ENCODE results near the gene CNTN4.

CNTN4 gene

DNA sequence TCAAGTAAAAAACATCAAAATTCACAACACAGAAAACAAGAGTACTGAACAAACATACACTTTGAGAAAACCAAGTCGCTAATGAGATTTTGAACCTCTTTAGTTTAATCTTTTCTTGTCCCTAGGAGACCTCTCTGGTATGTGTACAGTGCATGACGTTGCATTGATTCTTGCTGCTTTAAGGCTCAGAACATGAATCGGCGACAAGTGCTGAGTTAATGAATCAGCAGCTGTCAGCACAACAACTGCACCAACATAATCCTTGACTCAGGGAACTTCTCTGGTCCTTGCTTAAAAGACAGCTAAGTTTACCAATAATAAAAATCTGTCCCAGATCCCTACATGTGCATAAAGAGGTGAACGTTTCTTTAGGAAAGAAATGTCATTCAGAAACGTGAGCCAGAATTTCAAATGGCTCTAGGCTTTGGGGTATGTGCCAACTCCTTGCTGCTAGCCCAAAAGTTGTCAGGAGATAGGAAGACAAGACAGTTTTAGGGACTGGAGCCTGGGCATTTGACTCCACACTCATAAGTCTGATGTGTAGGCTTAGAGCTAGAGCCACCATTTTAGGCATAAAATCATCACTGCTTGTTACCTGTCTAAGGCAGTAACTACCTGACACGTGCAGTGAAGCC, 924.6 kb downstream of the CNTN4 start:
- peaks cover 6% of the 10 kb centered on the region for H3K4me1 Mint-ChIP-seq
- ATAC-seq: no peak
- DNase-seq: no peak
- no peaks in the 10 kb centered on the region for H3K36me3 Mint-ChIP-seq (ENCODE audit: low read depth)
- no peak overlapping the region for H3K27ac Mint-ChIP-seq
- no peaks in the 10 kb centered on the region for H3K9me3 Mint-ChIP-seq
- H3K4me3 Mint-ChIP-seq: no peak overlapping the region
- H3K27me3 Mint-ChIP-seq: peaks cover 2% of the 10 kb centered on the region

DNA sequence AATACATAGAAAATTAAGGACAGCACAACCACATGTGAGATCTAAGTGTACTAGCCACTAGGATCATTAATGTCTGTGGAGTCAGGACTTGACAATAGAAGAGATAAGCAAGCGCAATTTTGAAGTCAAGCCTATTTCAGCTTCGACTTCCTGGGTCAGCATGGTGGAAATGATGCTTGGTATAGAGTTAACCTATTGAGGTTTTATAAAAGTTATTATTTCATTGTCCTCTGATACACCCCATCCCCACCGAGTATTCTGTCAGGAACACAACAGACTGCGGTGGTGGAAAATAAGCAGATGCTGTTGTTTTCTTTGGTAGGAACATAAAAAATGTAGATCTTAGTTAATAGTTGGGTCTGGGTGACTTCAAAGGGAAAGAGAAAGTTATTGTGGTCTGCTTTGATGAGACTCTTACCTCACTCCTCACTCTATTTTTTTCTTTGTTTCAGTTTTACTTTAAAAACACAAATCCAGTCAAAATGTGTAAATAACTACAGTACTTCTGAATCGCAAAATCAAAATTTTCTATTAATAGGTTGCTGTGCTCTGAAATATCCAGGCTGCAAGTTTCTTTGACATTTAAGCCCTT, 929.4 kb downstream of the CNTN4 start:
- H3K9me3 Mint-ChIP-seq: no peaks in the 10 kb centered on the region
- no peaks in the 10 kb centered on the region for H3K27me3 Mint-ChIP-seq
- no peaks in the 10 kb centered on the region for H3K36me3 Mint-ChIP-seq (ENCODE audit: low read depth)
- no peak for DNase-seq
- peak overlapping the region; percentile 29 for H3K27ac Mint-ChIP-seq
- H3K4me1 Mint-ChIP-seq: peaks cover 9% of the 10 kb centered on the region
- H3K4me3 Mint-ChIP-seq: no peak overlapping the region
- ATAC-seq: no peak

DNA sequence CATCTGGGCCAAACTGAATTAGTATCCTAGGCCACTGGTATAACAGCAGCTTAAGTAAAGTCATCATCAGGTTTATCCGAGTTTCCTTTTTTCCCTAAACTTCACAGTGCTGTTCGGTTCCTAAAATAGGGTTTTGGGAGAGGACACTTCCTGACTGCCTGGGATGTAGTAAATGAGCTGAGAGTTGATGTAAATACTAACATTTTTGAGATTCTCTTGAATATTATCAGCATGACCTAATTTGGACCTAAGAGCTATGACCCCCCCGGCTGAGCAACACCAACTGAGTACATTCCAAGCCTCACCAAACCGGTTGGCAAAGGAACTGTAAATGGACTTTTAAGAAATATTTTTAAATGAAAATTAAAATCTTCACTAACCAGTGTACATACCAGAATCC, 932.7 kb downstream of the CNTN4 start:
- Mint-ChIP-seq H3K4me1 (peaks cover 9% of the 10 kb centered on the region), H3K4me3 (no peak overlapping the region), H3K9me3 (no peaks in the 10 kb centered on the region), H3K36me3 (ENCODE audit: low read depth) (no peaks in the 10 kb centered on the region), H3K27ac (no peak overlapping the region), H3K27me3 (peaks cover 3% of the 10 kb centered on the region)
- no peak for ATAC-seq
- no peak for DNase-seq

DNA sequence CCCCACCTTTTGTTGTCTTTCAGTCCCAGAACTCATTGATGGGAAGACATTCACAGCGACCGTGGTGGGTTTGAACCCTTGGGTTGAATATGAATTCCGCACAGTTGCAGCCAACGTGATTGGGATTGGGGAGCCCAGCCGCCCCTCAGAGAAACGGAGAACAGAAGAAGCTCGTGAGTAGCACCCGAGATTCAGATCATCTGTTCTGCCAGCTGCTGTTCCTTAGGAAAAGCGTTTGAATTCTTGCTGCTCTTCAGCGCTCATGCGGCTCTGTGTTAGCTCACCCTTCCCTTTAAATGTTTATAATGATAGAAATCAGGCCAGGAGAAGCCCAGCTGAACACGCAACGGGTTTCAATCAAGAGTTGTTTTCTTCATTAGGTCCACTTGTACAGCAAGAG, 938.5 kb downstream of the CNTN4 start:
- peaks cover 3% of the 10 kb centered on the region for H3K27me3 Mint-ChIP-seq
- no peaks in the 10 kb centered on the region for H3K36me3 Mint-ChIP-seq (ENCODE audit: low read depth)
- ATAC-seq: no peak

DNA sequence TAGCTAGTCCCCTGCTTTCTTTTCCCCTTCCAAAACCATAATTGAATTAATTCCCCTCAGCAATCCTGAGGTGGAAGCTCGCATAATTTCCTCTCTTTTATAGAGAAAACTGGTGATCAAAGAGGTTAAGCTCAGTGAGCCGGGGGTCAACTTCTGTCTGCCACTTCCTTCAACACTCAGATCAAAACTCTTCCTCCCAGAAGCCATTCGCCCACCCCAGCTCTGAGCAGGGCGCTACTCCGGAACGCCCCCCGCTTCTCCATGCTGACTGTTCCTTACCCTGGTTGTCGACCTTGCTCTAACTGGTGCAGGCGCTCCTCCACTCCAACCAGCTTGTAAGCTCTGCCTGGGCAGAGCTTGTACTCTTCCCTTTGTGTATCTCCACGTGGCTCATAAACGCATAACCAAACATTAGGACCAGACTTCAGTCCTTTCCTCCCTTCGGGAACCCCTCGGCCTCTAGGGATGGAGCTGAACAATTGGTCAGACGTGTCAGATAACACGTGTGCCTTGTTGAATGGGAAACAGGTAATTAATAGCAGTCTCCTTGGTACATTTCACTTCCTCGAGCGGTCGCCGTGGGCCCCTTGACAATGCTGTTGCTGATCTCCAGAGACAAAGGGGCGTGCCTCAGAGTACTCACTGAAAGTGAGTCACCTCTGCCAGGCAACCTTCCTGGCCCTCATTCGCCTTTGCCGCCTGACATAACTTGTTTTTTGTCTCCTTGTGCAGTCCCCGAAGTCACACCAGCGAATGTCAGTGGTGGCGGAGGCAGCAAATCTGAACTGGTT, 939.7 kb downstream of the CNTN4 start:
- no peaks in the 10 kb centered on the region for H3K9me3 Mint-ChIP-seq
- ATAC-seq: no peak

More for the DNA sequence above, 938.5 kb downstream of the CNTN4 start:
- Mint-ChIP-seq H3K4me3 (no peak overlapping the region), H3K27ac (no peak overlapping the region), H3K9me3 (no peaks in the 10 kb centered on the region), H3K4me1 (no peaks in the 10 kb centered on the region)
- no peak for DNase-seq

DNA sequence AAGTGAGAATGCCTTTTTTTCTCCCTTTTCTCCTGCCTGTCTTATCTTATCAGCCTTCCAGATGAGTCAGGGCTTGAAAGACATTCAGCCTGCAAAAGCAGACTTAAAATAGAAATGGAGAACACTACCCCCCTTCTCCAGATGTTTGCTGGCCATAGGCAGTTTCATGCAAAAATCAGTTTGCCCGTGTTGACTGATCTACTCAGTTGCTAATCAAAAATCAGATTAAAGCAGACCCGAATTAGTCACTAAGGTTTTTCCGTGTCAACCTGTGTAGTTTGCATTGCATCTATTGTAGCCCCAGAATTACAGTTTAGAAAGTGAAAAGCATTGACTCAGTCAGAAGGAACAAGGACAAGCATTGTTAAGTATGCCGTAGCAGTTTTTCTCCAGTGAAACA, 955.3 kb downstream of the CNTN4 start:
- Mint-ChIP-seq H3K27me3 (no peaks in the 10 kb centered on the region), H3K4me3 (no peak overlapping the region), H3K4me1 (no peaks in the 10 kb centered on the region), H3K9me3 (no peaks in the 10 kb centered on the region), H3K36me3 (ENCODE audit: low read depth) (no peaks in the 10 kb centered on the region), H3K27ac (no peak overlapping the region)
- DNase-seq: no peak
- ATAC-seq: peak; percentile 49

More for the DNA sequence above, 939.7 kb downstream of the CNTN4 start:
- H3K27ac Mint-ChIP-seq: no peak overlapping the region
- peaks cover 3% of the 10 kb centered on the region for H3K27me3 Mint-ChIP-seq
- no peak for DNase-seq
- H3K4me3 Mint-ChIP-seq: no peak overlapping the region
- no peaks in the 10 kb centered on the region for H3K36me3 Mint-ChIP-seq (ENCODE audit: low read depth)
- H3K4me1 Mint-ChIP-seq: no peaks in the 10 kb centered on the region

DNA sequence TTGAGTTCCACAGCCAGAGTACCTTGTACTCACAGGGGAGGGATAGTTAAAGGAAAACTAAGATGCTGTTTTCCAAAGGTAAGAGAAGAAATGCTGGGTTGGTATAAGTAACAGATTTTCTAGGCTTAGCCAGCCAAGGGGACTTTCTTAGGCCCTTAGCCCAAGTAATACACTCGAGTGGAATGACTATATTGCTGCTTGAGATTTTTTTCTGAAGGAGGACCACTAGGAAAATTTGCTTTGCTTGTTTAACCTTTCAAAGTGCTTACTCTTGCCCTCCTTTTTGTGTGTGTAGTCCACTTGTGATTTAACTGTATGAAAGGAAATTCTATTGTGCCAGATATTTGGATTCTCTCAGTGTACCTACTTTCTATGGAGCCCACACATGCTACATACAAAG, 961.0 kb downstream of the CNTN4 start:
- no peaks in the 10 kb centered on the region for H3K9me3 Mint-ChIP-seq
- no peaks in the 10 kb centered on the region for H3K4me1 Mint-ChIP-seq
- no peaks in the 10 kb centered on the region for H3K36me3 Mint-ChIP-seq (ENCODE audit: low read depth)
- no peak overlapping the region for H3K4me3 Mint-ChIP-seq
- DNase-seq (no peak), ATAC-seq (no peak)
- no peak overlapping the region for H3K27ac Mint-ChIP-seq
- H3K27me3 Mint-ChIP-seq: no peaks in the 10 kb centered on the region

DNA sequence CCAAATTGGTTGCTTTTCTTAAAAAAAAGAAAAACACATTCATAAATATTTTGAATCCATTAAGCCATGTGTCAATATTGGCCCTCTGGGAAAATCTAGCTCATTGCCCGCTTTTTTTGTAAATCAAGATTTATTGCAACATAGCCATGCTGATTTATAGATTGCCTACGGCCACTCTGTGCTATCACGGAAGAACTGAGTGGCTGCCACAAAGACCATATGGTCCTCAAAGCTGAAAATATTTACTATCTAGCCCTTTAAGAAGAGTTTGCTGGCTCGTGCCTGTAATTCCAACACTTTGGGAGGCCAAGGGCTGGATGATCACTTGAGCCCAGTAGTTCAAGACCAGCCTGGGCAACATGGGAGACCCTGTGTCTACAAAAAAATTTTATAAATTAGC, 965.6 kb downstream of the CNTN4 start:
- H3K4me1 Mint-ChIP-seq: no peaks in the 10 kb centered on the region
- H3K9me3 Mint-ChIP-seq: no peaks in the 10 kb centered on the region
- H3K27ac Mint-ChIP-seq: no peak overlapping the region
- no peak for ATAC-seq
- no peak overlapping the region for H3K4me3 Mint-ChIP-seq
- H3K36me3 Mint-ChIP-seq (ENCODE audit: low read depth): no peaks in the 10 kb centered on the region
- no peaks in the 10 kb centered on the region for H3K27me3 Mint-ChIP-seq
- DNase-seq: no peak

DNA sequence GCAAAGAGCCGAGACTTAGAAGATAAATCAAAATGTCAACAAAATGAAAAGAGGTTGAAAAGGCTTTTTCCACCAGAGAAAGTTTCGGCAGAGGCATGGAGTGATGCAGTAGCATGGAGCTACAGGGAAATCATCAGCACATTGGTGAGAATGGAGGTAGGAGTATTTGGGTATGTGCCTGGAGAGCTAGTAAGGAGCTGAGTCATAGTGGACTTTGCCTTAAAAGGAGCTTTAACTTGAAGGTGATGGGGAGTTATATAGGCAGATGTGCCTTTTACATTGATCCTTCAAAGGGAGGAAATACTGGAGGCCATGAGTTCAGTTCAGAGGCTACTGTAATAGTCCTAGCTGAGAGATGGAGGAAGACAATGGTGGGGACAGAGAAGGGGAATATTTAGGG, 967.2 kb downstream of the CNTN4 start:
- Mint-ChIP-seq H3K36me3 (ENCODE audit: low read depth) (no peaks in the 10 kb centered on the region), H3K27me3 (no peaks in the 10 kb centered on the region), H3K27ac (no peak overlapping the region), H3K4me1 (no peaks in the 10 kb centered on the region), H3K4me3 (no peak overlapping the region), H3K9me3 (no peaks in the 10 kb centered on the region)
- no peak for DNase-seq
- ATAC-seq: no peak

DNA sequence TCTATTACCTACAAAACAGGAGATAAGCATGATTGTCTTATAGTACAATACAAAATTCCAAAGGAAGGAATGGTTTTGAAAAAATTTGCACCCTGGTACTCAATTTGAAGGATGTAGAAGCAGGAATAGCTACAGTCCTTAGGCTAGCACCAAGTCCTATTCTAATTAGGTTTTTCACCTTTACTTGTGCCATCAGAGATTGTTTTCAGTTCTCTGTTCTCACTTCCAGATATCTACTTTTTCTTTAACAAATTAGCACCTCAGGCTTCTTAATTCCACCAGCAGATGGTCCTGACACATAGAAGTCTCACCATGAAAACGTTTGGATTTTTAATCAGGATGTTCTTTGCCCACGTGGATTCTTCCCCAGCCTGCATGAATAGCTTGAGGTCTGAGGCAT, 967.7 kb downstream of the CNTN4 start:
- H3K9me3 Mint-ChIP-seq: no peaks in the 10 kb centered on the region
- H3K4me3 Mint-ChIP-seq: no peak overlapping the region
- H3K27me3 Mint-ChIP-seq: no peaks in the 10 kb centered on the region
- DNase-seq (no peak), ATAC-seq (no peak)
- H3K27ac Mint-ChIP-seq: no peak overlapping the region
- H3K4me1 Mint-ChIP-seq: no peaks in the 10 kb centered on the region
- no peaks in the 10 kb centered on the region for H3K36me3 Mint-ChIP-seq (ENCODE audit: low read depth)

DNA sequence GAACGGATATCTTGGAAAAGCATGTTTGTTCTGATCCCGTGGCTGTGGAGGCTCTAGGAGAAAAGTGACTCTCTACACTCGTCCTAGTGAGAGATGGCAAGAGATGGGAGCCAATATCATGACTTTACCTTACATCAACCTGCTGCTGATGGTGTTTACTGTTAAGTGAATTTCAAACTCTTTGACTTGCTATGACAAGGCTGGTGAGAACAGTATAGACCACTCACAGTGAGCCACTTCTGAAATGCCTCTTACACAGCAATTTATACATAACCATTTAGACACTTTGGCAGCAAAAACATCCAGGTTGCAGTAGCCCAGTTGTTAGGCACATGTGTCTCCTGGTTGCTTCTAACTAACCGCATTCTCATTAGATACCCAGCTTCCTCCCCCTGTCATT, 968.2 kb downstream of the CNTN4 start:
- H3K27ac Mint-ChIP-seq: no peak overlapping the region
- H3K4me3 Mint-ChIP-seq: no peak overlapping the region
- H3K4me1 Mint-ChIP-seq: no peaks in the 10 kb centered on the region
- DNase-seq (no peak), ATAC-seq (no peak)
- H3K36me3 Mint-ChIP-seq (ENCODE audit: low read depth): no peaks in the 10 kb centered on the region
- no peaks in the 10 kb centered on the region for H3K27me3 Mint-ChIP-seq
- no peaks in the 10 kb centered on the region for H3K9me3 Mint-ChIP-seq

DNA sequence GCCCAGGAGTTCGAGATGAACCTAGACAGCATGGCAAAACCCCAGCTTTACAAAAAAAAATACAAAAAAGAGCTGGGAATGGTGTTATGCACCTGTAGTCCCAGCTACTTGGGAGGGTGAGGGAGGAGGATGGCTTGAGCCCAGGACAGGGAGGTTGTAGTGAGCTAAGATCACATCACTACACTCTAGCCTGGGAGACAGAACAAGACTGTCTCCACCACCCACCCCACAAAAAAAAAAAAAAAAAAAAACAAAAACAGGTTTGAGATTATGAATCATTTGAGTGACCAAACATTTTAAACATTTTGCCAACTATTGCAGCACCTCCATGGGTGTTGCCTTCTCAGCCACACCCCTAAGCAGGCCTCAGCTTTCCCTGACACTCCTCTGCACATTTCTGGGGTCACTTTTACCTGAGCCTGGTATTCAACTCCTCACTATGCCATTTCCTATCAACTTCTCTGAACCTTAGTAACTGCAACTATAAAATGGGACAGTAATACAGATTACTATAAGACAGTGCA, 969.8 kb downstream of the CNTN4 start:
- ATAC-seq (no peak), DNase-seq (no peak)
- H3K4me3 Mint-ChIP-seq: no peak overlapping the region
- no peaks in the 10 kb centered on the region for H3K27me3 Mint-ChIP-seq
- no peaks in the 10 kb centered on the region for H3K36me3 Mint-ChIP-seq (ENCODE audit: low read depth)
- H3K4me1 Mint-ChIP-seq: no peaks in the 10 kb centered on the region
- H3K9me3 Mint-ChIP-seq: no peaks in the 10 kb centered on the region
- no peak overlapping the region for H3K27ac Mint-ChIP-seq

DNA sequence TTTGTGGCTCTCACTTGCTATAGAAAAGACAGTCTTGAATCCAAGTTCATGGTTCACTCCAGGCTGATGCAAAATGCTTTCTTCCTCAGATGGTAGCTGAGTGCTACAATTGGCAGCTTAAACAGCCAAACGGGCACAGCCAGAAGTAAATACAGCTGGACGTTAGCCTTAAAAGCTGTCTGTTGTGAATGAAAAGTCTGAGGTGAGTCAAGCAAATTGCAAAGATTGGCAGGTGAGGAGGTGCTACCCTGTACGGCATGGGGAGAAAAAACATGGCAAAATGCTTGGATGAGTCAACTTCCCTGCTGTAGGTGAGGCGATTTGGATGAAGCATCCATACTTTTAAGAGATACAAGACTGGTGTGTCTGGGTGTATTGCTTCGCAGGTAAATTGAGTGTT, 971.1 kb downstream of the CNTN4 start:
- DNase-seq (no peak), ATAC-seq (no peak)
- H3K4me1 Mint-ChIP-seq: no peaks in the 10 kb centered on the region
- H3K4me3 Mint-ChIP-seq: no peak overlapping the region
- no peak overlapping the region for H3K27ac Mint-ChIP-seq
- no peaks in the 10 kb centered on the region for H3K9me3 Mint-ChIP-seq
- no peaks in the 10 kb centered on the region for H3K36me3 Mint-ChIP-seq (ENCODE audit: low read depth)
- H3K27me3 Mint-ChIP-seq: no peaks in the 10 kb centered on the region

DNA sequence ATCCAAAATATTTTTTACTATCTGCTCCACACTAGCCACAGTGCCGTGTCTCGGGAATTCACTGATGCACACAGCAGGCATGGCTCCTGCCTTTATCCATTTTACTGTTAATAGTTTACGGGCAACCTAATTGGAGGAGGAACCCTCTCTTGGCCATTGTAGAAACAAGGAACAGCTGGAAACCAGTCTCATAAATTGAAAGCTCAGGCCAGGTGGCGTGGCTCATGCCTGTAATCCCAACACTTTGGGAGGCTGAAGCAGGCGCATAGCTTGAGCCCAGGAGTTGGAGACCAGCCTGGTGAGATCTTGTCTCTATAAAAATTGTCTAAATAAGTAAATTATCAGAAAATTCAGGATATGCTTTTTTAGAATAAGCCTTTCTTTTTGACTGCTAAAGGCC, 972.5 kb downstream of the CNTN4 start:
- Mint-ChIP-seq H3K27ac (no peak overlapping the region), H3K4me3 (no peak overlapping the region), H3K4me1 (no peaks in the 10 kb centered on the region), H3K27me3 (no peaks in the 10 kb centered on the region), H3K36me3 (ENCODE audit: low read depth) (no peaks in the 10 kb centered on the region), H3K9me3 (no peaks in the 10 kb centered on the region)
- no peak for DNase-seq
- no peak for ATAC-seq
